ENCODE results near the gene KCNH1. TPM values are rescaled to one million over a fixed set of nuclear protein-coding genes. Genes with fewer than 3 reads are reported as not detected.

KCNH1 gene
- total and polyA plus RNA-seq, 5 experiments from 2014 or later = not detected

DNA sequence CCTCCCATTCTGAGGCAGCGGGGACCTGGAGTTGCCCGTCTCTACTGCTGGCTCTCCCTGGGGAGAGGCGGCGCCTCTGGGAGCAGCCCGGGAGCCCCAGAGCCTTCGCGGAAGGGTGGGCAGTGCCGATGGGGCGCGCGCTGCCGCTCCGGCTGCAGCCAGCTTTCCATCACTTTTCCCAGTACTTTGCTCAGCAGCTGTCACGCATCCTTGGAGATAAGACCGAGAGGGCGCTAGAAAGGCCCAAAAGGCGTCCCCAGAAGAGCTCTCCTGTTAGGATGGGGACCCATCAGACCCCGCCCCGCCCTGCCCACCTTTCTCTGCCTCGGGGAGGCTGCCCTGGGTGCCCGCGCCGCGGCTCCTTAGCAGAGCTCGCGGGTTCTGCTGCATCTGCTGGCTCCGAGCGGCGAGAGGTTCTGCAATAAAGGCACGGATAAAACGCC is 534 bp downstream of the KCNH1 start:
- DNase-seq (peak in 4 of 10 donors; percentile 0 to 20 (median 12)), ATAC-seq (peak; percentile 41 to 48)
- peaks cover 19 to 54% (median 26%) of the 10 kb centered on the region in 5 donors for H3K27me3 Mint-ChIP-seq
- peaks cover 6 to 26% (median 12%) of the 10 kb centered on the region in 4 donors for H3K4me1 Mint-ChIP-seq
- H3K36me3 Mint-ChIP-seq = no peaks in the 10 kb centered on the region
- H3K27ac Mint-ChIP-seq = peak overlapping the region in 2 of 10 donors; percentile 4 to 26
- POLR2A ChIA-PET = interaction anchor here (1.1 kb wide), 1 partner anchor 125 kb away, joined by 5 read pairs; no protein-coding TSS in a partner anchor
- H3K4me3 Mint-ChIP-seq = peak overlapping the region; percentile 71 to 84 (median 78)
- no peaks in the 10 kb centered on the region for H3K9me3 Mint-ChIP-seq

- H3K9me3 Mint-ChIP-seq = no peaks in the 10 kb centered on the region
- no peak overlapping the region for H3K27ac Mint-ChIP-seq
- peaks cover 16 to 48% (median 21%) of the 10 kb centered on the region in 5 donors for H3K27me3 Mint-ChIP-seq
- H3K36me3 Mint-ChIP-seq = no peaks in the 10 kb centered on the region
- ATAC-seq (no peak), DNase-seq (no peak)
- POLR2A ChIA-PET = no interaction called here
- peaks cover 6 to 26% (median 12%) of the 10 kb centered on the region in 4 donors for H3K4me1 Mint-ChIP-seq
- H3K4me3 Mint-ChIP-seq = peak overlapping the region; percentile 20 to 83 (median 54)
Observed at GRCh38 chr1:211132721-211133392, 1.1 kb downstream of the KCNH1 start.

- Mint-ChIP-seq H3K9me3 (no peaks in the 10 kb centered on the region), H3K4me1 (peaks cover 6 to 21% (median 12%) of the 10 kb centered on the region in 4 donors), H3K27me3 (peaks cover 7 to 32% (median 12%) of the 10 kb centered on the region in 5 donors), H3K27ac (no peak overlapping the region), H3K4me3 (no peak overlapping the region), H3K36me3 (no peaks in the 10 kb centered on the region)
- POLR2A ChIA-PET = no interaction called here
- ATAC-seq (no peak), DNase-seq (no peak)
Observed at GRCh38 chr1:211129776-211130175, 4.2 kb downstream of the KCNH1 start.

- POLR2A ChIA-PET = no interaction called here
- no peaks in the 10 kb centered on the region for H3K4me1 Mint-ChIP-seq
- no peak overlapping the region for H3K4me3 Mint-ChIP-seq
- DNase-seq = no peak
- no peak overlapping the region for H3K27ac Mint-ChIP-seq
- H3K9me3 Mint-ChIP-seq = no peaks in the 10 kb centered on the region
- H3K27me3 Mint-ChIP-seq = peaks cover 22 to 33% (median 31%) of the 10 kb centered on the region in 5 donors
- H3K36me3 Mint-ChIP-seq = no peaks in the 10 kb centered on the region
- no peak for ATAC-seq
Observed at GRCh38 chr1:211127166-211127565, 6.8 kb downstream of the KCNH1 start.

- Mint-ChIP-seq H3K9me3 (no peaks in the 10 kb centered on the region), H3K27me3 (peaks cover 21 to 39% (median 29%) of the 10 kb centered on the region in 5 donors), H3K4me3 (no peak overlapping the region), H3K4me1 (no peaks in the 10 kb centered on the region), H3K27ac (no peak overlapping the region), H3K36me3 (no peaks in the 10 kb centered on the region)
- DNase-seq = no peak
- ATAC-seq = no peak
- POLR2A ChIA-PET = no interaction called here
Observed at GRCh38 chr1:211126622-211127021, 7.3 kb downstream of the KCNH1 start.

- Mint-ChIP-seq H3K27me3 (peaks cover 24 to 78% (median 44%) of the 10 kb centered on the region in 5 donors), H3K4me1 (no peaks in the 10 kb centered on the region), H3K36me3 (no peaks in the 10 kb centered on the region), H3K4me3 (no peak overlapping the region), H3K9me3 (peaks cover 0 to 2% (median 0%) of the 10 kb centered on the region in 9 donors), H3K27ac (no peak overlapping the region)
- POLR2A ChIA-PET = no interaction called here
- DNase-seq (no peak), ATAC-seq (no peak)
Observed at GRCh38 chr1:211118407-211119102, 15.4 kb downstream of the KCNH1 start.

DNA sequence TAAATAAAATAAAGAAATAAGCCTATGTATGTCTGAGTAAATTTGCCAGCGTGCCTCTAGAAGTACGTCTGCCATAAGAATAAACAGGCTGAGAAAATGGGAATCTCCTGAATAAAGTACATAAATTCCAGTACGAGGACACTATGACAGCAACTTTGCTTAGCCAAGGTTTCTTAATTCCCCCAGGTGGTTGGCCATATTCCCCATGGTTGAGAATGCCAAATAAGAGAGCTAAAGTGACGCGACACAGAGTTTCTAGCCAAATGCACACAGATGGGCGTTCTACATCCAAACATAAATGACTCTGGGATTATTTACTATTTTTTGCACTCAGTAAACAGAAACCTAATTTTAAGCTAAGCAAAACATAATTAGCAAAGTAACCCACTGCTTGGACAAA is 19.5 kb downstream of the KCNH1 start:
- Mint-ChIP-seq H3K9me3 (peaks cover 0 to 11% (median 3%) of the 10 kb centered on the region in 9 donors), H3K4me3 (no peak overlapping the region), H3K27ac (no peak overlapping the region), H3K36me3 (peaks cover 0 to 7% (median 0%) of the 10 kb centered on the region in 3 donors), H3K4me1 (no peaks in the 10 kb centered on the region), H3K27me3 (peaks cover 16 to 69% (median 35%) of the 10 kb centered on the region in 5 donors)
- ATAC-seq = no peak
- POLR2A ChIA-PET = no interaction called here
- no peak for DNase-seq

- Mint-ChIP-seq H3K9me3 (peaks cover 0 to 13% (median 3%) of the 10 kb centered on the region in 9 donors), H3K27me3 (peaks cover 18 to 74% (median 36%) of the 10 kb centered on the region in 5 donors), H3K4me3 (no peak overlapping the region), H3K4me1 (no peaks in the 10 kb centered on the region), H3K27ac (no peak overlapping the region), H3K36me3 (peaks cover 0 to 12% (median 0%) of the 10 kb centered on the region in 3 donors)
- POLR2A ChIA-PET = no interaction called here
- ATAC-seq = no peak
- no peak for DNase-seq
Observed at GRCh38 chr1:211113566-211113965, 20.4 kb downstream of the KCNH1 start.

- Mint-ChIP-seq H3K36me3 (peaks cover 0 to 12% (median 0%) of the 10 kb centered on the region in 3 donors), H3K9me3 (peaks cover 0 to 13% (median 3%) of the 10 kb centered on the region in 9 donors), H3K4me3 (no peak overlapping the region), H3K27ac (no peak overlapping the region), H3K4me1 (no peaks in the 10 kb centered on the region), H3K27me3 (peaks cover 20 to 54% (median 28%) of the 10 kb centered on the region in 5 donors)
- DNase-seq = no peak
- POLR2A ChIA-PET = no interaction called here
- ATAC-seq = no peak
Observed at GRCh38 chr1:211111351-211111750, 22.6 kb downstream of the KCNH1 start.

DNA sequence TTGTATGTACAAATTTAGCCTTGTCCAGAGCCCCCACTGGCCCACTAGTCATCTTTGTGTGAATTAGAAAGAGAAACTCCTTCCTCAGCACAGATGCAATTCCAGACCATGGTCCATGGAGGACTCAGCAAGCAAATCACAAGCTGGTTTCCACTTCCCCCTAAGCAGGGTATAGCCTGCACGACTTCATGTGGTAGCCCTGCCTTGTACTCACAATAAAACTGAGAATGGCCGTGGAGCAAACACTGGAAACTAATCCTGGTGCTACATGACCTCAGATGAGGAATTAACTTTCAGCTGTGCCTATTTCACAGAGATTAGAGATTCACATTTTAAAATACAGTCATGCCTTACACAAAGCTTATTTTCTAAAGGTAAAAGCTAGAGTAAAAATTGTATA is 32.5 kb downstream of the KCNH1 start:
- Mint-ChIP-seq H3K4me3 (no peak overlapping the region), H3K9me3 (no peaks in the 10 kb centered on the region), H3K27ac (no peak overlapping the region), H3K4me1 (peaks cover 0 to 2% (median 0%) of the 10 kb centered on the region in 4 donors), H3K36me3 (no peaks in the 10 kb centered on the region), H3K27me3 (peaks cover 0 to 19% (median 12%) of the 10 kb centered on the region in 5 donors)
- no peak for ATAC-seq
- POLR2A ChIA-PET = no interaction called here
- no peak for DNase-seq

GRCh38 chr1:211099393-211099792 is 34.6 kb downstream of the KCNH1 start:
- Mint-ChIP-seq H3K9me3 (no peaks in the 10 kb centered on the region), H3K4me3 (no peak overlapping the region), H3K27me3 (peaks cover 2 to 19% (median 10%) of the 10 kb centered on the region in 5 donors), H3K36me3 (no peaks in the 10 kb centered on the region), H3K4me1 (no peaks in the 10 kb centered on the region), H3K27ac (no peak overlapping the region)
- POLR2A ChIA-PET = no interaction called here
- no peak for ATAC-seq
- no peak for DNase-seq

GRCh38 chr1:211095381-211095780 is 38.6 kb downstream of the KCNH1 start:
- no peaks in the 10 kb centered on the region for H3K9me3 Mint-ChIP-seq
- POLR2A ChIA-PET = no interaction called here

GRCh38 chr1:211092955-211093354 is 41.0 kb downstream of the KCNH1 start:
- Mint-ChIP-seq H3K9me3 (no peaks in the 10 kb centered on the region), H3K36me3 (no peaks in the 10 kb centered on the region), H3K27ac (no peak overlapping the region), H3K4me1 (no peaks in the 10 kb centered on the region), H3K4me3 (no peak overlapping the region), H3K27me3 (peaks cover 0 to 19% (median 6%) of the 10 kb centered on the region in 5 donors)
- ATAC-seq = no peak
- no peak for DNase-seq
- POLR2A ChIA-PET = no interaction called here

More at GRCh38 chr1:211095381-211095780, 38.6 kb downstream of the KCNH1 start:
- no peaks in the 10 kb centered on the region for H3K4me1 Mint-ChIP-seq
- DNase-seq = no peak
- ATAC-seq = no peak
- peaks cover 2 to 24% (median 9%) of the 10 kb centered on the region in 5 donors for H3K27me3 Mint-ChIP-seq
- H3K27ac Mint-ChIP-seq = no peak overlapping the region
- no peaks in the 10 kb centered on the region for H3K36me3 Mint-ChIP-seq
- no peak overlapping the region for H3K4me3 Mint-ChIP-seq
